ENCODE results near the gene MKRN3.

- TF ChIP-seq, protein P1, sequence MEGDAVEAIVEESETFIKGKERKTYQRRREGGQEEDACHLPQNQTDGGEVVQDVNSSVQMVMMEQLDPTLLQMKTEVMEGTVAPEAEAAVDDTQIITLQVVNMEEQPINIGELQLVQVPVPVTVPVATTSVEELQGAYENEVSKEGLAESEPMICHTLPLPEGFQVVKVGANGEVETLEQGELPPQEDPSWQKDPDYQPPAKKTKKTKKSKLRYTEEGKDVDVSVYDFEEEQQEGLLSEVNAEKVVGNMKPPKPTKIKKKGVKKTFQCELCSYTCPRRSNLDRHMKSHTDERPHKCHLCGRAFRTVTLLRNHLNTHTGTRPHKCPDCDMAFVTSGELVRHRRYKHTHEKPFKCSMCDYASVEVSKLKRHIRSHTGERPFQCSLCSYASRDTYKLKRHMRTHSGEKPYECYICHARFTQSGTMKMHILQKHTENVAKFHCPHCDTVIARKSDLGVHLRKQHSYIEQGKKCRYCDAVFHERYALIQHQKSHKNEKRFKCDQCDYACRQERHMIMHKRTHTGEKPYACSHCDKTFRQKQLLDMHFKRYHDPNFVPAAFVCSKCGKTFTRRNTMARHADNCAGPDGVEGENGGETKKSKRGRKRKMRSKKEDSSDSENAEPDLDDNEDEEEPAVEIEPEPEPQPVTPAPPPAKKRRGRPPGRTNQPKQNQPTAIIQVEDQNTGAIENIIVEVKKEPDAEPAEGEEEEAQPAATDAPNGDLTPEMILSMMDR (IDR thresholded peaks at IDR 0.05), result no peak
- TF ChIP-seq EP300 (IDR thresholded peaks at IDR 0.05) (no peak), POLR2A (IDR thresholded peaks at IDR 0.05) (no peak)
These were observed 51.1 kb downstream of the MKRN3 start for GRCh38 chr15:23616536-23616935.

All from ovary (tissue), 3 donors.